ENCODE results near the gene PLAAT2.

The PLAAT2 gene

DNA sequence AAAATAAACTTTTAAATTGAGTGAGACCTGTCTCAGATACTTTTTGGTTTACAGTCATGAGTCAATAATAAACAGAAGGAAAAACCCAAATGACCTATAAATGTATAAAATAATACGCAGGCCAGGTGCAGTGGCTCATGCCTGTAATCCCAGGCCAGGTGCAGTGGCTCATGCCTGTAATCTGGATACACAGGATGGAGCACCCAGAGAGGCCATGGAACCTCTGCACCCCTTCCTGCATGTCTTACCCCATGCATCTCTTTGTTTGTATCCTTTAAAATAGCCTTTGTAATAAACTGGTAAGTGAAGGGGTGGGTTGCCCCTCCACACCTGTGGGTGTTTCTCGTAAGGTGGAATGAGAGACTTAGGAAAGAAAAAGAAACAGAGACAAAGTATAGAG lies 35.5 kb downstream of the PLAAT2 start:
- Mint-ChIP-seq H3K4me3 (no peak overlapping the region), H3K9me3 (ENCODE audit: low read depth) (no peaks in the 10 kb centered on the region), H3K36me3 (no peaks in the 10 kb centered on the region), H3K27me3 (no peaks in the 10 kb centered on the region), H3K27ac (no peak overlapping the region), H3K4me1 (ENCODE audit: low read depth) (peaks cover 33% of the 10 kb centered on the region)

DNA sequence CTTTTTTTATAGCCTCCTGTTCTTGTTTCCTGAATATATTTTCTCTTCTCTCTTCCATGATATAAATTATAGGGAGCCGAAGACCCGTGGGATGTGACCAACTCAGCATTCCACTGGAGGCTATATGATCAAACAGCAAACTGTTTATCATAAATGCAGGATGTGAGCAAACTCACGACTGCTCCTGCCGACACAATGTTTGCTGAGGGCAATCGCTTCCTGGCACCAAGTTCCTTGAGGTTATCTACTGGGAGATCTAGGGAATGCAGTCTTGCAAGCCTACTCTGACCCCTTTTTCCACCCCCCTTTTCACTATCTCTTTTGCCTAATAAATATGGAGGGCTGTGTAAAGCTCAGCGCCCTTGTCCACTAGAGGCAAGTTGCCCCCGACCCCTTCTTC lies 40.0 kb downstream of the PLAAT2 start:
- no peaks in the 10 kb centered on the region for H3K27me3 Mint-ChIP-seq
- peaks cover 5% of the 10 kb centered on the region for H3K36me3 Mint-ChIP-seq
- no peak overlapping the region for H3K4me3 Mint-ChIP-seq
- H3K9me3 Mint-ChIP-seq (ENCODE audit: low read depth) = peaks cover 5% of the 10 kb centered on the region
- peaks cover 9% of the 10 kb centered on the region for H3K4me1 Mint-ChIP-seq (ENCODE audit: low read depth)
- no peak overlapping the region for H3K27ac Mint-ChIP-seq

DNA sequence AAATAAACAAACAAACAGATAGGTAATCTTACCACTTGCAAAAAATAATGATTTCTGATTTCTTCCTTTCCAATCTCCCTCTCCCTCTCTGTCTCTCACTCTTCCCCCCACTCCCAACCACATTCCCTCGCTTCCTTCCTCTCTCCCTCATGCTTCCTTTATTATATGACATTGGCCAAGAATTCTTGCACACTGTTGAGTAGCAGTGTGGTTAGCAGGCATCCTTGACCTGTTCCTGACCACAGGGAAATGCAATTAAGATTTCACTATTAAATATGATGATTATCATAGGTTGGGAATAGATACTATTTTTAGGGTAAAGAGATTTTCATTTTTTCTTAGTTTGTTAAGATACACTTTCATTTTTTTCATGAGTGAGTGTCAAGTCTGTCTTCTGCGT lies 41.3 kb downstream of the PLAAT2 start:
- H3K36me3 Mint-ChIP-seq = peaks cover 5% of the 10 kb centered on the region
- H3K4me1 Mint-ChIP-seq (ENCODE audit: low read depth) = peaks cover 9% of the 10 kb centered on the region
- H3K27me3 Mint-ChIP-seq = no peaks in the 10 kb centered on the region
- no peak overlapping the region for H3K4me3 Mint-ChIP-seq
- peaks cover 5% of the 10 kb centered on the region for H3K9me3 Mint-ChIP-seq (ENCODE audit: low read depth)
- no peak overlapping the region for H3K27ac Mint-ChIP-seq

DNA sequence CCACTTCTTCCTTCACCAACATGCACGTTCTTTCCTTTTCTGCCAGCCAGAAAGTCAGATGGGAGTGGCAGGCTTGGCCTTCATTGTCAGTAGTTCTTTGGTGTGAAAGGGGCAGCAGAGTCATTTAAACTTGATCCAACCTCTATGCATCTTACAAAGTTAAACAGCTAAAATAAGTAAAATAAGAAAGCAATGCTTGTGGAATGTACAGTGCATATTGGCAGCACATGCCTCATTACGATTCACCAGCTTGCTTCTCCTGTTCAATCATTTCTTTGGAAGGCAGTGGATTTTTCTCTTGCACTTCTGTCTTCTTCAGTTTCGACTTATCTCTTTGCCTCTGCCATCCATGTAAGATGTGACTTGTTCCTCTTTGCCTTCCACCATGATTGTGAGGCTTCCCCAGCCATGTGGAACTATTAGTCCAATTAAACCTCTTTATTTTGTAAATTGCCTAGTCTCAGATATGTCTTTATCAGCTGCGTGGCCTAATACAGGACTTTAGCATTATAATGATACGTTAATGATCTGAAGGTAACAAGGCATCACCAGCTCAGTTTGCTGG lies 42.5 kb downstream of the PLAAT2 start:
- Mint-ChIP-seq H3K36me3 (peaks cover 5% of the 10 kb centered on the region), H3K4me3 (no peak overlapping the region), H3K27ac (no peak overlapping the region)

DNA sequence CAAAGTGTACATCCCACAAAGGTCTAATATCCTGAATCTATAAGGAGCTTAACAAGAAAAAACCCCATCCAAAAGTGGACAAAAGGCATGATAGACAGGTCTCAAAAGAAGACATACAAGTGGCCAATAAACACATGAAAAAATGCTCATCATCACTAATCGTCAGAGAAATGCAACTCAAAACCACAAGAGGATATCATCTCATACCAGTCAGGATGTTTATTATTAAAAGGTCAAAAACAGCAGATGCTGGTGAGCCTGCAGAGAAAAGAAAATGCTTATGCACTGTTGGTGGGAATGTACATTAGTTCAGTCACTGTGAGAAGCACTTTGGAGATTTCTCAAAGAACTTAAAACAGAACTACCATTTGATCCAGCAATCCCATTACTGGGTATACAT lies 44.6 kb downstream of the PLAAT2 start:
- H3K4me3 Mint-ChIP-seq = no peak overlapping the region
- peaks cover 5% of the 10 kb centered on the region for H3K9me3 Mint-ChIP-seq (ENCODE audit: low read depth)
- no peak overlapping the region for H3K27ac Mint-ChIP-seq
- H3K4me1 Mint-ChIP-seq (ENCODE audit: low read depth) = peaks cover 9% of the 10 kb centered on the region
- no peaks in the 10 kb centered on the region for H3K27me3 Mint-ChIP-seq
- peaks cover 5% of the 10 kb centered on the region for H3K36me3 Mint-ChIP-seq

More for the DNA sequence above, 42.5 kb downstream of the PLAAT2 start:
- H3K27me3 Mint-ChIP-seq = no peaks in the 10 kb centered on the region
- peaks cover 5% of the 10 kb centered on the region for H3K9me3 Mint-ChIP-seq (ENCODE audit: low read depth)
- peaks cover 9% of the 10 kb centered on the region for H3K4me1 Mint-ChIP-seq (ENCODE audit: low read depth)

DNA sequence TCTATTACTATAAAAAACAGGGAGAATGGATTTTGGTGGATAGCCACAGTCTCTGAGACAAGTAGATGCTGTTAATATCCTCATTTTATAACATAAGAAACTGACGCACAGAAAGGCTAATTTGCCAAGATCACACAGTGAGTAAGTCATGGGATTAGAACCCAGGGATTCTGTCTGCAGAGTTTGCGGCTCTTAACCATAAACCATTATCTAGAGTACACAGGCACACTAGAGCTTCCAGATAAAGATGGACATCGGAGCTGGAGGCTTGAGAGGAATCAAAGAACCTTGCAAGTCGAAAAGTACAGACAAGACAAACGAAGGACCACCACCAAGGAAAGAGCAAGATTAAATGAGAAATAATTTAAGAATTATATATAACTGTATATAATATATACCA lies 46.0 kb downstream of the PLAAT2 start:
- Mint-ChIP-seq H3K4me3 (no peak overlapping the region), H3K36me3 (peaks cover 5% of the 10 kb centered on the region), H3K9me3 (ENCODE audit: low read depth) (peaks cover 5% of the 10 kb centered on the region), H3K27me3 (no peaks in the 10 kb centered on the region), H3K27ac (no peak overlapping the region), H3K4me1 (ENCODE audit: low read depth) (peaks cover 9% of the 10 kb centered on the region)

DNA sequence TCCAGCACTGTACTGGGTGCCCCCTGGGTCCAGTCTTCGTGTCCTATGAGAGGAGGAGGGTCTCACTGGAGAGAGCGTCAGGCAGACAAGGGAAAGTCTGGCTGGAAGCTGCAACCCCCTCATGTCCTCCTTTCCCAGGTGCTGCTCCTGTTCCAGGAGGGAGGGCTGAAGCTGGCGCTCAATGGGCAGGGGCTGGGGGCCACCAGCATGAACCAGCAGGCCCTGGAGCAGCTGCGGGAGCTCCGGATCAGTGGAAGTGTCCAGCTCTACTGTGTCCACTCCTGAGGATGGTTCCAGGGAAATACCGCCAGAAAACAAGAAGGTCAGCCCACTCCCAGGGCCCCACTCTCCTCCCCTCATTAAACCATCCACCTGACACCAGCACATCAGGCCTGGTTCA lies 47.1 kb downstream of the PLAAT2 start:
- peaks cover 9% of the 10 kb centered on the region for H3K4me1 Mint-ChIP-seq (ENCODE audit: low read depth)
- no peak overlapping the region for H3K4me3 Mint-ChIP-seq
- H3K36me3 Mint-ChIP-seq = peaks cover 5% of the 10 kb centered on the region
- no peaks in the 10 kb centered on the region for H3K27me3 Mint-ChIP-seq
- H3K27ac Mint-ChIP-seq = no peak overlapping the region
- H3K9me3 Mint-ChIP-seq (ENCODE audit: low read depth) = peaks cover 5% of the 10 kb centered on the region

DNA sequence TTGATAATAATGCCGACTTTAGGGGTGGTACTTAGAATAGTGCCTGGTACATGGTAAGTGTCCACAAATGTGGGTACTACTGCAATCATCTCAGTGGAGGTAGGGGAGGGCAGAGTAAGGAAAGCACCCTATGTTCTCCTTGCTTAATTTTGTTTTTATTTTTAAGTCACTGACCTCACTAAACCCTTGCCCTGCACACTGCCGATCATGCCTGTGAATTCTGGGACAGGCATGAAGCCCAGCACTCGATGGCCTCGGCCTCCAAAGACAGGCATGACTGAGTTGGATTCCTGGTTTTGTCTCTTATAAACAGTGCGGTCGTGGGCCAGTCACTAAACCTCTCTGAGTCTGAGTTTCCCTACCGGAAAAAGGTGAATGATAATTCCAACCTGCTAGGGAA lies 50.4 kb downstream of the PLAAT2 start:
- H3K9me3 Mint-ChIP-seq (ENCODE audit: low read depth) = no peaks in the 10 kb centered on the region
- no peak overlapping the region for H3K4me3 Mint-ChIP-seq
- no peaks in the 10 kb centered on the region for H3K36me3 Mint-ChIP-seq
- no peaks in the 10 kb centered on the region for H3K27me3 Mint-ChIP-seq
- H3K4me1 Mint-ChIP-seq (ENCODE audit: low read depth) = peaks cover 2% of the 10 kb centered on the region
- no peak overlapping the region for H3K27ac Mint-ChIP-seq

DNA sequence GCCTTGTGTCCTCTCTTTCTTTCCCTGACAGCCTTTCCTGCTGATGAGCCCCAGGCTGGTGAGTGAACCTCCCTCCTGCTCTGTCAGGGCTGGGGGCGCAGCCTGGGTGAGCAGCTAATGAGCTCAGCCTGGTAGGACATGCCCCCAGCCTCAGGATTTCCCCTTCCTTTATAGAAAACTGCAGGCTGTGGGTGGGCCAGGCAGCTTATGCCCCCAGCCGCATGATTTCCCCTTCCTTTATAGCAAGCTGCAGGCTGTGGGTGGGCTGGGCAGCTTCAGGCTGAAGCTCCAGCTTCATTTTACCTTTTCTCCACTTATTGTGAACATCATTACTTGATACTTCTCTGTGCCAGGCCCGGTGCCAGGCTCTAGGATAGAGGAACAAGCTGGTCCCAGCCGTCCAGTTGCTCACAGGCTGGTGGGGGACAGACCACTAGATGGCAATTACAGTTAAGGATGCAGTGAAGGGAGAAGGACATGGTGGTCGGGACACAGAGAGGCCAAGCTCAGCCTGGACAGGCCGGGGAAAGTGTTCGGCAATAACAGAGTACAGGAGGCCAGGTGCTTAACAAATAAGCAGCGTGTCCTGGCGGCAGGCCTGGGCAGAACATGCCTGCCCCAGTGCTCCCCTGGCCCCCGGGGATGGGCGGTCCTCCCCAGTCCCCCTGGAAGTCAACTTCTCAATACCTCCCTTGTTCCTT lies 52.0 kb downstream of the PLAAT2 start:
- no peaks in the 10 kb centered on the region for H3K27me3 Mint-ChIP-seq
- H3K4me1 Mint-ChIP-seq (ENCODE audit: low read depth) = peaks cover 4% of the 10 kb centered on the region
- no peak overlapping the region for H3K27ac Mint-ChIP-seq
- no peak overlapping the region for H3K4me3 Mint-ChIP-seq
- H3K9me3 Mint-ChIP-seq (ENCODE audit: low read depth) = no peaks in the 10 kb centered on the region
- H3K36me3 Mint-ChIP-seq = no peaks in the 10 kb centered on the region

DNA sequence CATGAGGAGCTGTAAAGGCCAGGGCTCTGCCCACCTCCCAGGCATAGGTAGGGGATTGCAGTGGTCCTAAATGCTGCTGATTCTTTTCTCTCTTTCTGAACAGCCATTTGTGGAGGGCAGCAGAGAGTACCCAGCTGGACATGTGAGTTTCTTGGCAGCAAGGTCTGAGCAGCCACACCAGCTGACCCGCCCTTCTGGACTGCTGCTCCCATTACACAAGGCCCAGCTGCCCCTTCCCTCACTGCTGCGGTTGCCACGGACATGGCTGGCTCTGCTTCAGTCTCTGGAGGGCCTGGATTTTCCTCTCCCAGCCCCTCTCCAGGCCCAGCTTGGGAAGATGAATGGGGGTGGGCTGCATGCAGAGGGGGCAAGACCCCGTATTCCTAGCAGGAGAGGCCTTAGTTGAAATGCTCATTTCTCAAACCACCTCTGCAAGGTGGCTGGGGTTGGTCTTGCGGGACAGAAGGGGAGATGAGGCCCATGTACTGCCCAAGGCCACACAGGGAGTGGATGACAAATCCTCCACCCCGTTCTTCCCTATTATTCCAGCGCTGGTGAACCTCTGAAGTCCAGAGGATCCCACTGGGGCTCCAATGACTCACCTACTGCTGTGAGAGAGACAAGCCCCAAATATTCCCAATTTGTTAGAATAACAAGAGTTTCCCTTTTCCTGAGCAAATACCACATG lies 52.7 kb downstream of the PLAAT2 start:
- no peaks in the 10 kb centered on the region for H3K36me3 Mint-ChIP-seq
- H3K4me1 Mint-ChIP-seq (ENCODE audit: low read depth) = peaks cover 5% of the 10 kb centered on the region
- no peaks in the 10 kb centered on the region for H3K27me3 Mint-ChIP-seq
- no peak overlapping the region for H3K27ac Mint-ChIP-seq
- no peaks in the 10 kb centered on the region for H3K9me3 Mint-ChIP-seq (ENCODE audit: low read depth)
- no peak overlapping the region for H3K4me3 Mint-ChIP-seq

DNA sequence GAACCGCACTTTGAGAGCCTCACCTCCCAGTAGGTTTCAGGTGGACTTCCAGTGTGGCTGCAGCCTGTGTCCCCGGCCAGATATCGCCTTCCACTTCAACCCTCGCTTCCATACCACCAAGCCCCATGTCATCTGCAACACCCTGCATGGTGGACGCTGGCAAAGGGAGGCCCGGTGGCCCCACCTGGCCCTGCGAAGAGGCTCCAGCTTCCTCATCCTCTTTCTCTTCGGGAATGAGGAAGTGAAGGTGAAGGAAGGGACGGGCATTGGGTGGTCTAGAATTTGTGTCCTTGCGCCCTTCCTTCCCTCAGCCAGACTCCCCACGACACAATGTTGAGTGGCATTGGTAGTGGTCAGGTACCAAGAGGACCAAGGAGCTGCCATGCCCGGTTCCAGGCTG lies 54.4 kb downstream of the PLAAT2 start:
- no peak overlapping the region for H3K27ac Mint-ChIP-seq
- no peaks in the 10 kb centered on the region for H3K27me3 Mint-ChIP-seq
- no peak overlapping the region for H3K4me3 Mint-ChIP-seq
- no peaks in the 10 kb centered on the region for H3K36me3 Mint-ChIP-seq
- H3K9me3 Mint-ChIP-seq (ENCODE audit: low read depth) = no peaks in the 10 kb centered on the region
- H3K4me1 Mint-ChIP-seq (ENCODE audit: low read depth) = peaks cover 5% of the 10 kb centered on the region

DNA sequence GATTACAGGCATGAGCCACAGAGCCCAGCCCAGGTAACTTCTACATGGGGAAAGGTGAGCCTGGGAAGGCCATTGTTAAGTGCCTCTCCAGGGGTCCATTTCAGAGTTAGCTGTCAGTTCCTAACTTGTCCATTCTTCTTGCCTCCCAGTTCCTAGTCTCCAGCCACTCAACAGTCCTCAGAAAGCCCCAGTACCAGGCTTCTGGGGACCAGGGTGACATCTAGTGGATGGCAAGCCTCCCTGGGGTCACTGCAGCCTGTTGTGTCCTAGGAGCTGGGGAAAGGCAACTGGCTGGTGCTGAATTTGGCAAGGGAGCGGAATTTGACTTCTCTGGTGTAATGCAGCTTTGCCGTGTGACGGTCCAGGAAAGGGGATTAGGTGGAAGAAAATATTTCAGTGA lies 55.2 kb downstream of the PLAAT2 start:
- Mint-ChIP-seq H3K4me3 (no peak overlapping the region), H3K27ac (no peak overlapping the region), H3K9me3 (ENCODE audit: low read depth) (no peaks in the 10 kb centered on the region), H3K27me3 (no peaks in the 10 kb centered on the region), H3K36me3 (no peaks in the 10 kb centered on the region), H3K4me1 (ENCODE audit: low read depth) (peaks cover 7% of the 10 kb centered on the region)

DNA sequence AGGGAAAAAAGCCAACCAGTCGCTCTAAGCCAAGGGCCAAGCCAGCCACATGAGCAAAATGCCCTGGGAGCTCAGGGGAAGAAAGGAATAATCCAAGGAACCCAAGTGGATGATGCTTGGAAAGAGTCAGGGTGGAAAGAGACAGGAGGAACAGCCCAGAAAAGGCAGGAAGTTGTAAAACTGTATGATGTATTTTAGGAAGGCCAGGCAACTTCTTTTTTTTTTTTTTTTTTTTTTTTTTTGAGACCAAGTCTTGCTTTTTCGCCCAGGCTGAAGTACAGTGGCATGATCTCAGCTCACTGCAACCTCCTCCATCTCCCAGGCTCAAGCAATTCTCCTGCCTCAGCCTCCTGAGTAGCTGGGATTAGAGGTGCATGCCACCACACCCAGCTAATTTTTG lies 55.7 kb downstream of the PLAAT2 start:
- Mint-ChIP-seq H3K27ac (no peak overlapping the region), H3K36me3 (peaks cover 2% of the 10 kb centered on the region), H3K4me1 (ENCODE audit: low read depth) (peaks cover 10% of the 10 kb centered on the region), H3K27me3 (no peaks in the 10 kb centered on the region), H3K4me3 (no peak overlapping the region), H3K9me3 (ENCODE audit: low read depth) (no peaks in the 10 kb centered on the region)

DNA sequence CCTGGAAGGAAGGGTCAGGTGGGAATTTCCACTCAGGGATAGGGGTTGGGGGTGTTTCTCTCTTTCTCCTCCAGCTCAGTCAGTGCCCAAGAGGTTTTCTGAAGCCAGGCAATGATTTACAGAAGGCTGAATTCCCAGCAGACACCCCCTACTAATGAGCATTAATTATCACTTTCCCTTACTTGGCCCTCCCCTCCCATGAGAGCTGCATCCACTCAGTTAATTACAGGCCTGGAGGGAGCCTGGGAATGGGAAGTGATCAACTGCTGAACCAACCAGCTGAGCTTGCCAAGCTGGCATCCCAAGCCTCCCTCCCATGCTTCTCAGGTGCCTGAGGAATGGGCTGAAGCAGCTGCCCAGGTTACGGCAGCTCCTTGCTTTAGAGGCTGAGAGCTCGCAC lies 56.3 kb downstream of the PLAAT2 start:
- Mint-ChIP-seq H3K9me3 (ENCODE audit: low read depth) (no peaks in the 10 kb centered on the region), H3K4me1 (ENCODE audit: low read depth) (peaks cover 15% of the 10 kb centered on the region), H3K27me3 (no peaks in the 10 kb centered on the region), H3K36me3 (peaks cover 2% of the 10 kb centered on the region), H3K27ac (no peak overlapping the region), H3K4me3 (no peak overlapping the region)

DNA sequence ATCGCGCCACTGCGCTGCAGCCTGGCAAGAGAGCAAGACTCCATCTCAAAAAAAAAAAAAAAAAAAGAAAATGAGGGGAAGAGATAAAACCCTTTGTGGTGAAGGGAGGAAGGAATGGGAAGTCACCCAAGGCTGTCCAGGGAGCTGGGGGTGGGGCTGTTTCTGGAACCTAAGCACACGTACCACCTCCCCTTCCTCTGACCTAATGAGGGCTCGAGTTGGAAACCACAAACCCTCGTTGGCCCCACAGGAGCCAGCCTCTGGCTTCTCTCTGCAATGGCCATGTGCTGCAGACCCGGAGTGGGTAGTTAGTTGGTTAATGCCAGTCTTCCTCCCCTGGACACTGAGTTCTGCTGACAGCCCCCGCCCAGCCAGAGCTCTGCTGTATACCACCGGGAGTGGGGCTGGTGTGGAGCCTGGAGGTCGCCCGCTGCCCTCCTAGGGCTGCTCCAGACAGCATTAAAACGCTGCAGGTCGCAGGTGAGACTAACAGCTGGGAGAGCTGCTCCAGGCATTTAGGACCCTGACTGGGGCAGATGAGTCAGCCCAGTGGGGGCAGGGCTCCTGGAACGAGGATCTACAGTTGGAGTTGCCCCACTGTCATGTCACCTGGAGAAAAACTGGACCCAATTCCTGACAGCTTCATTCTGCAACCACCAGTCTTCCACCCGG lies 57.2 kb downstream of the PLAAT2 start, which contains the start of gene LGALS12:
Gene LGALS12 (plus strand): TSS at position 228 of the 672 bp plus-strand sequence. CDS start 375 bp downstream, at position 603.
- Mint-ChIP-seq H3K4me1 (ENCODE audit: low read depth) (peaks cover 15% of the 10 kb centered on the region), H3K27ac (no peak within 1 kb of the TSS), H3K36me3 (peaks cover 2% of the 10 kb centered on the region), H3K27me3 (no peaks in the 10 kb centered on the region), H3K9me3 (ENCODE audit: low read depth) (no peaks in the 10 kb centered on the region), H3K4me3 (no peak within 1 kb of the TSS)

All from activated naive CD8-positive, alpha-beta T cell (primary cell).